NCI-H748 (cell line): ENCODE data around the gene SUPT3H.

Experiments
- DNase-seq: peaks from one replicate; lab custom pipeline; 2025; ENCODE audit not compliant: unreplicated experiment; lab: John Stamatoyannopoulos, UW

SUPT3H gene

DNA sequence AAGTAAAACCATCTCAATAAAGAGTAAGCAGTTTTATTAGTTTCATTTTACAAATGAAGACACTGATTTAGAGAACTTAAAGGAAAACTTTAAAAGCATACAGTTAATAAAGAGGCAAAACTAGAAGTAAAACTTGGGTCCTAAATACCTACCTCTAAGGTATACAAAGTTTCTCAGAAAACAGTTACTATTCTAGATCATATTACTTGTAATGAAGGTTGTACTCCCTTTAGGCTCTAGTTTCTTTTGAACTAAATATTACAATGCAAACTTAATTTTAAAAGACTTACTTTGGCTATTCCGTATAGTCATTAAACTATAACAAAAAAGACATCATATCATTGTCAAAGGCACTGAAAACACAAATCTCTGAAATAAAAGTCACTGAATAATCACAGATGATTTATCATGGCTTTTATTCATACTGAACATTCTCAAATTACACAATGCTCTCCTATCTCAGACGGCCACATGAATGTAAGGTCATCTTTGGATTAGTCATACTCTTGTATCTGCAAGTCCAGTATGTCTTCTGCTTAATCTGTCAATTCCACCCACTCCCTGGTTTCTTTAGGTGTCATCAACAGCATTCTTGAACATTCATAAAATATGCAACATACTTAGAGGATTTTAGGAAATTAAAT lies 411.2 kb downstream of the SUPT3H start:
- no peak for DNase-seq

DNA sequence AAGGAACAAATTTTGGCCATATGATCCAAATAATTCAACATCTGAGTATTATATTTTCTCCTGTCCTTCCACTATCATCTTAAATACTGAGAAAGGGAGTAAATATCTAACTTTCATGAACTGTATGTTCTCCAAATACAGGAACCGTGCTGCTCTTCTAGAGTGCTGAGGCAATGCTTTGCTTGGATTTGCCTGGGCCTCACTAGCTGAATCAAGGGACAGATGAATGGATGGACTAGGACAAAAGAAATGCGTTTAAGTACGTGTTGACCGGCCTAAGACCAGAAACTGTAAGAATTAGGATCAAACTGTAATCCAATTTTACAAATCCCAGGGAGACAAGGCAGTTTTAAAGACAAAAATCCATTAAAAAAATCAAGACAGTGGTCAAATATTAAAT lies 412.0 kb downstream of the SUPT3H start:
- DNase-seq: no peak

DNA sequence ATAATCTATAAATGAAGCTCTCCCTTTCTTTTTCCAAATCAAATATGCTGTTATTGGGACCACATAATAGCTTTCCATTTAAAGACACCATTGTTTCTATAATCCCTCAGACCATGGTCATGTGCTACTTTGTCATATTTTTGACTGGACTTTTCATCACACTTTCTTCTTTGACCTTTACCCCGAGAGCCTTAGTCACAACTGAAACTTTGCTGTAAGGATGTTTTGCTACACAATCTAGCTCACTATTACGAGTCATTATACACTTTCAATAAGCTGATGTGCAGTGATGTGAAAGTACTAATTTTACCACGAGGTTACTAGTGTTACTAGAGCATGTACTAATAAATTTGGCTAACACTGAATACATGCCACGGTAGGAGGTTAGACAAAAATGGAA lies 416.8 kb downstream of the SUPT3H start:
- DNase-seq: no peak

DNA sequence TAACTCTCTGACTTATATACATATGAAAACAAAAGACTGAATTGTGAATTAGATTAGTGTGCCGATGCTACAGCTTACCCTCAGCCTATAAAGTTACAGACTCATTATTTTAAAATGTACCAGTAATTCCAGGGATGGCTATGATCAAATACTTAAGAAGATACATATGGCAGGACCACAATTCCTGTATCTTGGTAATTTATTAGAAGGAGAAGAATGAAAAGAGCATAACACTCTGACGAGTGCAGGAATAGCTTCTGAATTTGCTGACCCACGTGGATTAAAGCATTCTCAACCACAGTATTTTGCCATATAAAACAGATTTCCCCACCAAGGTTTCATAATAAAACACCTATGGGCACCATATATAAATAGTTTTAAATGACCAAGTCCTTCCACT lies 418.1 kb downstream of the SUPT3H start:
- no peak for DNase-seq

DNA sequence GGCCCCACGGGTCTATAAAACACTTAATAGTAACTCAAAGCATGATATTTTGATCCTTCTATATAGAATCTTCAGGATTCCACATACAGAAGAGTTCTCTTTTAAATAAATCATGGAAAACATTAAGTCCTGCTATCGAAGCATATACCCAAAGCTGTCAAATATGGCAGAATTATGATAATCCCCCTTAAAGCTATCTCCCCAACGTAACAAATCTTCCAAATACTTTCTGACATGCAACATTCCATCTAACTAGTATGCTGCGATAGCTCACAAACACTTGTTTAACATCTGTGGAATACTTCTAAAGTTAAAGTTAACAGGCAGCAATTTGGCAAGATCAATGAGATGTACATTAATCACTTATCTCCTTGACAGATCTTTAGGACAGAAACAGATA lies 420.6 kb downstream of the SUPT3H start:
- DNase-seq: no peak

DNA sequence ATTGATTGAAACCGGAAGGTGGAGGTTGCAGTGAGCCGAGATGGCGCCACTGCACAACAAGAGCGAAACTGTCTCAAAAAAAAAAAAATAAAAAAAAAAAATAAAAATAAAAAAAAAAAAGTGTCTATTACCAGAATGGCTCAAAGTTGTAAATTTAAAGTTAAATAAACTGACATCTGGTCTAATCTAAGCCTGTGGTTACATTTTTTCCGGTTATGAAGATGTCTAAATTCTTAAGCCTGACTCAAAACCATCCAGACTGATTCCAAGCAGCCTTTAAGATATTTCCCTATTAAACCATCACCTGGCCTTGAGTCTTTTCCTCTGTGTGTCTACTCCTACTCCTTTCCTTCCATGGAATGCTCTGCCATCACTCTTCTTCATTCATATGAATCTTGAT lies 421.3 kb downstream of the SUPT3H start:
- DNase-seq: no peak

DNA sequence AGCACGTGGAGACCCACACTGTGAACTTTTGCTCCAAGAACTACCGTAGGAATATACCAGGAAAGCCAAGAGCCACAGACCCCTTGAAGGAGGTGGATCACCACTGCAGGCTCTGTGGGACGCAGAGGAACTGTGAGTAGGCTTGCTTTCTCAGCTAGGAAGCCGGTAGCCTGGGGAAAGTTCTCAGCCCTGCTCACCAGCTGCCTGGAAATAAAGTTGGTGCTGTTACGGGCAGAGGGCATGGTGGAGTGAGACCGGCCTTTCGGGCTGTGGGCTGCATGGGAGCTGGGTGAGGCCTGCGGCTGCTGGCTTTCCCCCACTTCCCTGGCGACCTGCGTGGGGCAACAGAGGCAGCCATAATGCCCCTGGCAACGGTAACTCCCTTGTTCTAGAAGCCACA lies 422.6 kb downstream of the SUPT3H start:
- no peak for DNase-seq

DNA sequence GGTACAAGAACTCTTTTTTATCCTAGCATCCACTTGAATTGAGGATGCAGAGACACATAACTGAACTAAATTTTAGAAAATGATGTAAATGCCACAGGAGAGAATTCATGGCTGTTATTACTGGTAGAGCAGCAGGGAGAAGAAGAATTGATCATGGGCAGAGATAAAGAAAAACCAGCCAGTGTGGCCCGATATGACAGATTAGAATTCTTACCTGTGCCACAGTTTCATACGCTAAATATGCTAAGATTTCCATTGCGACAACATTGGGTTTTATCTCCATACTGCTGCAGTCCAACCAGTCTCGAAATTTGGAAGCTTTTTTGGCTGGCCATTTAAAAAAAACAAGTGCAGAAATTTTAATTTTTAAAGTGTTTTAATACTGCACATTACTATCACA lies 423.5 kb downstream of the SUPT3H start:
- DNase-seq: no peak

DNA sequence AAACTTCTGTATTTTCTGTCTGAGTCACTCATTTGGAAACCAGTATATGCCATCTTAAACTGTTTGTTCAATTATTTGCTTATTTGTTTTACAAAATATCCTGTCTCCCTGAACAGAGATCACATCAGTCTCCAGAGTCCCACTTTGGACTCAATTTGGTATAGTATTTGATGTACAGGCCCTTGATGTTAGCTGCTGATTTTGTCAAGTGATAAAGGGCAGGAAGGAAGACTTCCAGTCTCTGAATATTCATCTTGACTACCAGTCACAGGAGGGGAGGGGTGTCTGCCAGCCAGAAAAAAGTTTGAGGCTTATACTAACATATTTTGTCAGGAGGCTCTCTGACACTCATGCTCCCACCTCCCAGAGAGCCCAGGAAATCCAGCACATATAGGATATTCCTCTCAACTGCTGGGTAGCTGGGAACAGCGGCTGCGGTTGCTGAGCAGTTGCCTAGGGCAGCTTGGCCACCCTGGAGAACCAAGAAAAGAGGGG lies 426.4 kb downstream of the SUPT3H start:
- no peak for DNase-seq

DNA sequence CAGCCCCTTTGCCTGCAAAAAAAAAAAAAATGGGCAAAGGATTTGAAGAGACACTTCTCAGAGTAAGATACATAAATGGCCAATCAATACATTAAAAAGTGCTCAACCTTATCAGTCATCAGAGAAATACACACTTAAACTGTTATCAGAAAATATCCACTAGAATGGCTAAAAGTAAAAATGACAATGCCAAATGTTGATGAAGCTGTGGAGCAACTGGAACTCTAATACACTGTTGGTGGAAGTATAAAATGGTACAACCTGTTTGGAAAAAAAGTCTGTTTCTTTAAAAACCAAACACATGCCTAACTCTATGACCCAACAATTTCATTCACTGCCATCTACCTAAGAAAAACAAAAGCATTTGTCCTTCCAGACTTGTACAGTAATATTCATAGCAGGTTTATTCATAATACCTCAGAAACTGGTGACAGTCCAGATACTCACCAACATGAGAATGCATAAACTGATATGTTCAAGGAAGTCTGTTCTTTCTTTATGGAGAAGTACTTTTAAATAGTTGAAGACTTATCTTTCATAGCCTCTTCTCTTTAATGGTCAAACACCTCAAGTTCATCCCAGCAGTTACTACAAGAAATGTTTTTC lies 428.0 kb downstream of the SUPT3H start:
- DNase-seq: no peak

DNA sequence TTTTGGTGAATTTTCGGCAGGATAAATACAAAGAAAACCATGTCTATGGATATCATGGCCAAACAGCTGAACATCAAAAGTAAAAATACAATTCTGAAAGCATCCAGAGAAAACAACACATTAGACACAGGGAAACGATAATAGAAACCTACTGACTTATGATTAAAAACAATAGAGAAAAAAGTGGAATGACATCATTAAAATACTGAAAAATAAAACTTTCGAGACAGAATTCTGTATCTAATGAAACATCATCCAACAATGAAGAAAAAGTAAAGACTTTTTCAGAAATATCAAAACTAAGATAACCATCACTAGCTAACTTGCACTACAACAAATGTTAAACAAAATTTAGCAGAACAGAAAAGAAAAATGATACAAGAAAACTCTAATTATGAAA lies 434.2 kb downstream of the SUPT3H start:
- no peak for DNase-seq

DNA sequence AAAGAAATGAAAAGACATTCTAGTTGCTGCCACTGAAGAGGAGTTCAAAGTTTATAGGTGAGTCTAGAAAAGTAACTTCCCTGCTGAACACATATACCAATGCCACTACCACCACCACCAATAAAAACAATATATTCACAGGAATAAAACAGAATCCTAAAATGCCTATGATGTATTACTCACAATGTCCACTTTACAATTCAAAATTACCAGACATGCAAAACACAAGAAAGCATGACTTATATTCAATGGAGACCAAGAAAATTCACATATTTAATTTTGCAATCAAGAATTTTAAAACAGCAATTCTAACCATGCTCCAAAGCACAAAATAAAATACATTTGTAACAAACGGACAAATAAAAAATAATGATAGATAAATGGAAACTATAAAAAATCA lies 434.9 kb downstream of the SUPT3H start:
- no peak for DNase-seq

DNA sequence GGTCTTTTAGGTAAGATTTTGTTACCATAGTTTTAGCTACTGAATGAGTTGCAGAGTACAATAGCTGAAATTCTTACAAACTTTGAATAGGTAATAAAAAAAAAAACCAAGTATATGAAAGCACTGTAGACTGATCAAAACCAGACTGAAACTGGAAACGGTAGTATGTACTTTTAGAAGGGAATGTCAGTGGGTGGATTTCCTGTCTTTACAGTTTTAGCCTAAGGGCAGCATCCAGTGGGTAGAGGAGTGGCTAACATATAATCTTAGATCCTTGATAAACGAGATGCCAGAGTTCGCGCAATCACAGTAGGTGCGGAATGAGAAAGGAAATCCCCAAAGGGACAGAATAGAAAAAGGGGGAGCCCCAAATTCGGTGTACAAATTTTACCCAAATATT lies 435.5 kb downstream of the SUPT3H start:
- no peak for DNase-seq

DNA sequence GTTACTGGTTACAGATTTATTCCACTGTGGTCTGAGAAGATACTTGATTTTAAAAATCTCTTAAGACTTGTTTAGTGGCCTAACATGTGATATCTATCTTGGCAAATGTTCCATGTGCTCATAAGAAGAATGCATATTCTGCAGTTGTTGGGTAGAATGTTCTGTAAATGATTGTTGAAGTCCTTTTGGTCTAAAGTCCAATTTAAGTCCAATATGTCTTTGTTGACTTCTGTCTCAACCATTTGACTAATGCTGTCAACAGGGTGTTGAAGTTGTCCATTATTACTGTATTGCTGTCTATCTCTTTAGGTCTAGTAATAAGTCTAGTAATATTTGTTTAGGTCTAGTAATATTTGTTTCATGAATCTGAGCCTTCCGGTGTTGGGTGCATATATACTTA lies 437.4 kb downstream of the SUPT3H start:
- no peak for DNase-seq

DNA sequence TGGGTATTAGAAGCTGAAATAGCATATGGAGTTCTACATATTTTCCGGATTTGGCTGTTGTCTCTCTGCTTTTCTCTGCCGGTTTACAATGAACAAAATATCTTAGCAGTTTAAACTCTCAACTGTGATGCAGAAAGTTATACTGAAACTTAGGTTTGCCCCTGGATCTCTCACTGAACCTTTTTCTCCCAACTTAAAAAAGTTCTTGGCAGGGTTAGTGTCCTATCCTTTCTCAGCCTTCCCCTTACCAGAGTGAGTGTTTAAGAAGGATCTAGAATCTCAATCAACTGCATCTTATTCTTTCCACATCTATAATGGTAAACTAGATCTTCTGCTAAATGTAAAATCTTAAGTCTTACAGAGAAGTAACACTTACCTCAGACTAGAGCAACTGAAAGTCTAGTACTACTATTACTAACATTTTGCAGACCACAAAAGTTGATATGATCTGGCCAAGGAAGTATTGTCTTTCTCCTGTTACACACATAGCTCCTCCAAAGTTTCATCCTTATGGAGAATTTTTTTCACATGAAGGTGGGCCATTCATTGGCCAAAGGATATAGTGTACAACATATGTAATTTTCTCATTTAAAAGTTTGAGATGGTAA lies 441.9 kb downstream of the SUPT3H start:
- no peak for DNase-seq

DNA sequence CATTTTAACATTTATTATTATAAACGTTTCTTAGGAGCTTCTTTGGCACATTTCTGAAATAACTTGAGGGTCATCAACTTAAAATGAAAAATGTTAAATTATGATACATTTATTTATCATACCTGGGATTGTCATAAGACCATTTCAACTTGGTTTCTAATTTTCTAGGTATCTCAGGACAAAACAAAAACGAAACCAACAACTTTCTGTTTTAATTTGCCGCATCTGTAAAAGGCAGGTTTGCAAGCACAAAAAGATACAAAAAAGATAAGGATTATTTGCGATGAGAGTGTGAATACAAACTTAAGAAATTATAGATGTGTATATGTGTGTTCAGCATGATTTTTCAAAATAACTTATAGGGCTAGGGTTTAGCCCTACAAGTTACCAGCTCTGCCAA lies 444.6 kb downstream of the SUPT3H start:
- no peak for DNase-seq

DNA sequence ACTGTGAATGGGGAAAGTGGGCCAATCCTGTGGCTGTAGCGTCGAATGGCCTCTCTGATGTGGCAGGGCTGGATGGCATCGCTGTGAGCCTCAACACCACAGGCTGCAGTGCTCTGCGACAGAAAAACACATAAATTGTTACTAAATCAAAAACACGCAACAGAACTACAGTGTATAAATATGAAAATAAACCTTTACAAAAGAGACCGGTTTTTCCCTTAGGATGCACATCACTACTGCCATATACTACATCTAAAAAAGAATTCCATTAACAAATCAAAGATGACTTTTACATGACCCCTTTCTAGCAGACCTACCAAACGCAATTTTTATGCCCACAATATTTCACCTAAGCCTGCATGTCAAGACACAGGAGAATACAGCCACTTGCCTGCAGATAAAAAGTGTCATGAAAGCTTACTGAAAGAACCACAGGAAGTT lies 445.1 kb downstream of the SUPT3H start:
- no peak for DNase-seq

DNA sequence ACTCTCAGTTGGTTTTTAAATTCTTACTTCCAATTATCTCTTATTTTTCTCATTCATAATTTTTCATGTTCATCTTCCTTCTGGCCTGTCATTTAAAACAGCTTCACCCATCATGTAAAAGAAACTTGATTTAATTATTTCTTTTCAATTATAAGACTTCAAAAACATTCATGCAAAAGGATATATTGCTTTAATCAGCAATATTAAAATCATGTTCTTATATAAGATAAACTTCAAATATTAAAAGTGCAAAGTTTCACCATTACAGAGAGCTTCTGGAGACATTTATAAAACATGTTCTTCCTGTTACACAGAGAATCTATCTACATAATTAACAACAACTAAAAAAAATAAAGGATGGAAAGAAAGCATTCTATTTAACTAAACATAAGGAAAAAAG lies 446.3 kb downstream of the SUPT3H start:
- DNase-seq: no peak

DNA sequence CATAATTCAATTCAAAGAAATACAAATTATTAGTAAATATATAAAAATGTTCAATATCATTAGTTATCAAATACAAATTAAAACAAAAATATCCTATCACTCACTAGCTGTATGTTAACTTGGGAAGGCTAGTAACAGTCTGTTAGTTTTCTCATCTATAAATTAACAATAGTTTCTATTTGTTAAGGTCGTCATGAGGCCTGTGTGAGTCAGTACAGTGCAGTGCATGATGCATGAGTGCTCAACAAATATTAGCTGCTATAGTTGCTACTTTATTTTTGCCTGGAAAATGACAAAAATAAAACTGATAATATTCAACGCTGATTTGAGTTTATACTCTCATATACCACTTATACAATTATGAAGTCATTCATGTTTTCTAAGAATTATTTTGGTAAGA lies 451.2 kb downstream of the SUPT3H start:
- peak; percentile 23 for DNase-seq

DNA sequence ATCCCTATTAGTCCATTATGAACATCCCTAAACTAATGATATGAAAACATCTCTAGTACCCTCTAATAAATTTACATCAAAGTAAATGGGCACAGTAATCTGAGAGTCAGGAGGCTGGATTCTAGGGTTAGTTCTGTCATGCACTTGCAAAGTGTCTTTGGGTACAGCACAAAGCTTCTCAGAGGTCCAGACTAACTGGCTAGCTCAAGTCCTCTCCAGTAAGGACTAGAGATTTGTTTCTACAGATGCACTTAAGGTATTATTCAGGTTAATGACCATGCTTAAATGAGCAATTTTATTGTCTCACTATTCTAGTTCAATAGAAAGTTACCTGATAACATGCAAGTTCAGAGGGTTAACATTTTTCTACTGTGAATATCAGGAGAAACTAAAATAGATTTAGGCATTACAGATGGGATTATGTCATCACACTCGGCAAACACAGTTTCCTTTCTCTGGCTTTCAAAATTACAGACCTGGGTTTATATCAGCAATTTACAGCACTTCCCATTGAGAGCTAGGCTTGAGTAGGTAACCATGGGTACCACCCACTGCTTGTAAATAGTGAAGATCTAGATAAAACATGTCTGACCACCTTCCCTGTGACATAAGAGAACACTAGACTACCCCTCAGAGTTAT lies 452.5 kb downstream of the SUPT3H start:
- DNase-seq: peak; percentile 98

DNA sequence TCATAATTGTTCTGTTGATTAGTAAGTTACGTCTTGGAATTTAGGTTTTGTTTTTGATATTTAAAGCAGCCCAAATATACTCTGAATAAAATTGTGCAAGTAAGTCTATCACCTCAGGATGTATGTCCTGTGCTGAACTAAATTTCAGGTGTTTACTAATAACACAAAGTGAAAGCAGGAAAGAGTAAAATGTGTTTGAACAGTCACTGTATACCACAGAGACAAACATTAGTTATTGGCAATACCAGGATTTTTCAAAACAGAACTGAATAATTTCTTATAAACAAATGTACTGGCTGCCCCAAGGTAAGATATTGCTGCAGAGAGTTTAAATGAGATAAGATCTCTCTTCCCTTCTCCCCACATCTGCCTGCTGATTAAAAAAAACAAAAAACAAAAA lies 454.3 kb downstream of the SUPT3H start:
- DNase-seq: no peak

DNA sequence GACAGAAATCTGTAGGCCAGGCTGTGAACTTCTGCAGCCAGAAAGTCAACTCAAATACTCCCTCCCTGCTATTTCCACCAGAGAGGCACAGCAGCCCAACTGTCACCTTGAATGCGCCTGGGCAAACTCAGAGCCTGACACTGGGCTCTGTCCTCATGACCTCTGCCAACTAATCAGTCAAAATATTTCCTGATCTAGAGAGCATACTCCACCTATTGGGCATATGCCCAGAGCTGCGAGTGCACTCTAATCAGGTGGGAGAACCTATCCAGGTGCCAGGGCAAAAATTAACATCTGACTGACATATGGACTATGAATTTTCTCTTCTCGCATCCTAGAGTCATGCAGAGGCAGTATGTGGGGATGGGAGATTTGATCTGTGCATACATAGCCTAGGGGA lies 455.9 kb downstream of the SUPT3H start:
- DNase-seq: peak; percentile 15
